Trophoblast cell (in vitro differentiated cells and primary cell): ENCODE results near the gene DPYD.

Experiments
- DNase-seq, 2 donors: peaks; one replicate each; pipeline ENCODE4 v3.0.0-alpha.2; 2016
- H2AFZ ChIP-seq: 2 replicates; pipeline ENCODE4 v1.6.1; 2013; ENCODE audit warnings: low read length, moderate library complexity, mild to moderate bottlenecking; ENCODE audit not compliant: insufficient read depth, poor library complexity
- H2AK5ac ChIP-seq: 2 replicates; pipeline ENCODE4 v1.6.1; 2013; ENCODE audit warnings: mild to moderate bottlenecking, low read length
- H2BK120ac ChIP-seq: 2 replicates; pipeline ENCODE4 v1.6.1; 2013; ENCODE audit warnings: low read length, mild to moderate bottlenecking, moderate library complexity; ENCODE audit not compliant: insufficient read depth, poor library complexity
- H2BK12ac ChIP-seq: 2 replicates; pipeline ENCODE4 v1.6.1; 2013; ENCODE audit warnings: mild to moderate bottlenecking, low read length, moderate library complexity
- H2BK5ac ChIP-seq: 2 replicates; pipeline ENCODE4 v1.6.1; 2013; ENCODE audit warnings: low read length, low read depth, moderate library complexity, mild to moderate bottlenecking; ENCODE audit not compliant: poor library complexity
- H3K14ac ChIP-seq: 2 replicates; pipeline ENCODE4 v1.6.1; 2013; ENCODE audit warnings: mild to moderate bottlenecking, low read length
- H3K18ac ChIP-seq: 2 replicates; pipeline ENCODE4 v1.6.1; 2013; ENCODE audit warnings: mild to moderate bottlenecking, low read length
- H3K23ac ChIP-seq: 2 replicates; pipeline ENCODE4 v1.6.1; 2013; ENCODE audit warnings: low read length
- H3K27ac ChIP-seq: 2 replicates; pipeline ENCODE4 v1.5.1; 2013; ENCODE audit warnings: low read depth, mild to moderate bottlenecking, inconsistent platforms, low read length, moderate library complexity
- H3K27me3 ChIP-seq: 2 replicates; pipeline ENCODE4 v1.6.1; 2013; ENCODE audit warnings: inconsistent platforms, mild to moderate bottlenecking, low read length, moderate library complexity; ENCODE audit not compliant: insufficient read depth
- H3K36me3 ChIP-seq, 2 experiments: 1 replicate in 1 of 2; 2 replicates in 1 of 2; pipeline ENCODE4 v1.6.1; 2013; ENCODE audit warnings: low read length in 2 of 2, mild to moderate bottlenecking in 2 of 2, moderate library complexity in 1 of 2; ENCODE audit not compliant: insufficient read depth in 2 of 2, control insufficient read depth in 1 of 2
- H3K4ac ChIP-seq: 2 replicates; pipeline ENCODE4 v1.6.1; 2013; ENCODE audit warnings: low read depth, mild to moderate bottlenecking, low read length, moderate library complexity
- H3K4me1 ChIP-seq, 2 experiments: 1 replicate in 1 of 2; 2 replicates in 1 of 2; pipeline ENCODE4 v1.6.1; 2013; ENCODE audit warnings: low read length in 2 of 2, mild to moderate bottlenecking in 2 of 2, moderate library complexity in 1 of 2; ENCODE audit not compliant: insufficient read depth in 2 of 2, control insufficient read depth in 1 of 2
- H3K4me2 ChIP-seq: 2 replicates; pipeline ENCODE4 v1.6.1; 2013; ENCODE audit warnings: inconsistent platforms, mild to moderate bottlenecking, low read length, moderate library complexity
- H3K4me3 ChIP-seq: 2 replicates; pipeline ENCODE4 v1.5.1; 2013; ENCODE audit warnings: mild to moderate bottlenecking, low read depth, low read length, inconsistent platforms
- H3K79me1 ChIP-seq: one replicate; pipeline ENCODE4 v1.6.1; 2013; ENCODE audit warnings: low read length
- H3K79me2 ChIP-seq: 2 replicates; pipeline ENCODE4 v1.6.1; 2013; ENCODE audit warnings: low read length, mild to moderate bottlenecking; ENCODE audit not compliant: control insufficient read depth, insufficient read depth, poor library complexity
- H3K9ac ChIP-seq: 2 replicates; pipeline ENCODE4 v1.6.1; 2013; ENCODE audit warnings: mild to moderate bottlenecking, low read length
- H3K9me3 ChIP-seq: 2 replicates; pipeline ENCODE4 v1.6.1; 2013; ENCODE audit warnings: low read depth, mild to moderate bottlenecking, control low read depth, inconsistent platforms, low read length; ENCODE audit not compliant: insufficient read depth
- H4K12ac ChIP-seq: 2 replicates; pipeline ENCODE4 v1.6.1; 2013; ENCODE audit warnings: low read depth, mild to moderate bottlenecking, low read length, moderate library complexity
- H4K8ac ChIP-seq: 2 replicates; pipeline ENCODE4 v1.6.1; 2013; ENCODE audit warnings: low read depth, mild to moderate bottlenecking, low read length, moderate library complexity
- H4K91ac ChIP-seq: one replicate; pipeline ENCODE4 v1.6.1; 2013; ENCODE audit warnings: low read depth, mild to moderate bottlenecking, low read length, moderate library complexity
- WGBS: extraction: QIAGEN DNeasy Blood & Tissue Kit; methylation state at CpG from one replicate; pipeline ENCODE4 v1.1.7; 2013; ENCODE audit warnings: missing lambda C conversion rate; ENCODE audit not compliant: insufficient read length, insufficient coverage; ENCODE audit errors: extremely low coverage; 5-methylcytosine and 5-hydroxymethylcytosine counted together

DPYD gene

GRCh38 chr1:97170300-97170699 is 750.5 kb downstream of the DPYD start:
- Histone ChIP-seq H4K8ac (no peak overlapping the region), H2BK120ac (no peak overlapping the region), H3K4ac (no peak overlapping the region), H3K9me3 (no peaks in the 10 kb centered on the region), H3K18ac (no peak overlapping the region), H3K4me3 (no peak overlapping the region), H3K36me3 (no peaks in the 10 kb centered on the region), H2BK5ac (no peak overlapping the region), H3K23ac (no peak overlapping the region), H4K12ac (no peak overlapping the region), H3K27me3 (no peaks in the 10 kb centered on the region), H3K9ac (no peak overlapping the region), H4K91ac (no peak overlapping the region), H3K27ac (no peak overlapping the region), H2BK12ac (no peak overlapping the region), H3K4me1 (no peaks in the 10 kb centered on the region), H3K4me2 (no peak overlapping the region), H2AK5ac (no peak overlapping the region), H3K14ac (no peak overlapping the region), H3K79me2 (no peaks in the 10 kb centered on the region), H3K79me1 (no peaks in the 10 kb centered on the region), H2AFZ (no peak overlapping the region)
- no peak for DNase-seq
- WGBS: no CpG with 5 or more reads among the region's 2 CpGs

GRCh38 chr1:97168056-97168455 is 752.8 kb downstream of the DPYD start:
- Histone ChIP-seq H3K18ac (no peak overlapping the region), H4K8ac (no peak overlapping the region), H3K14ac (no peak overlapping the region), H3K27me3 (no peaks in the 10 kb centered on the region), H3K79me2 (no peaks in the 10 kb centered on the region), H3K4me2 (no peak overlapping the region), H3K27ac (no peak overlapping the region), H3K9ac (no peak overlapping the region), H2BK12ac (no peak overlapping the region), H3K4ac (no peak overlapping the region), H4K91ac (no peak overlapping the region), H3K9me3 (no peaks in the 10 kb centered on the region), H2AFZ (no peak overlapping the region), H2BK120ac (no peak overlapping the region), H3K36me3 (no peaks in the 10 kb centered on the region), H3K4me3 (no peak overlapping the region), H3K4me1 (no peaks in the 10 kb centered on the region), H3K23ac (no peak overlapping the region), H3K79me1 (no peaks in the 10 kb centered on the region), H4K12ac (no peak overlapping the region), H2AK5ac (no peak overlapping the region), H2BK5ac (no peak overlapping the region)
- no peak for DNase-seq
- no CpG with 5 or more reads among the region's 1 CpG for WGBS

- no peak overlapping the region for H3K4me2 ChIP-seq
- WGBS: no CpG with 5 or more reads among the region's 2 CpGs
These were observed 753.6 kb downstream of the DPYD start for GRCh38 chr1:97167246-97167645.

GRCh38 chr1:97166626-97167025 is 754.2 kb downstream of the DPYD start:
- DNase-seq: no peak
- Histone ChIP-seq H3K18ac (no peak overlapping the region), H3K14ac (no peak overlapping the region), H2BK120ac (no peak overlapping the region), H4K12ac (no peak overlapping the region), H3K4ac (no peak overlapping the region), H2AK5ac (no peak overlapping the region), H3K79me1 (no peaks in the 10 kb centered on the region), H3K27me3 (no peaks in the 10 kb centered on the region), H4K8ac (no peak overlapping the region), H3K23ac (no peak overlapping the region), H2BK5ac (no peak overlapping the region), H4K91ac (no peak overlapping the region), H2BK12ac (no peak overlapping the region), H3K4me3 (no peak overlapping the region), H3K9ac (no peak overlapping the region), H3K4me1 (no peaks in the 10 kb centered on the region), H3K79me2 (no peaks in the 10 kb centered on the region), H3K4me2 (no peak overlapping the region), H3K9me3 (no peaks in the 10 kb centered on the region), H2AFZ (no peak overlapping the region), H3K36me3 (no peaks in the 10 kb centered on the region), H3K27ac (no peak overlapping the region)
- no CpG with 5 or more reads among the region's 1 CpG for WGBS

More at GRCh38 chr1:97167246-97167645, 753.6 kb downstream of the DPYD start:
- Histone ChIP-seq H3K4me1 (no peaks in the 10 kb centered on the region), H2BK120ac (no peak overlapping the region), H3K79me1 (no peaks in the 10 kb centered on the region), H3K23ac (no peak overlapping the region), H2AK5ac (no peak overlapping the region), H3K27me3 (no peaks in the 10 kb centered on the region), H3K18ac (no peak overlapping the region), H2AFZ (no peak overlapping the region), H3K14ac (no peak overlapping the region), H3K79me2 (no peaks in the 10 kb centered on the region), H3K27ac (no peak overlapping the region), H3K9me3 (no peaks in the 10 kb centered on the region), H3K9ac (no peak overlapping the region), H4K8ac (no peak overlapping the region), H4K12ac (no peak overlapping the region), H3K4me3 (no peak overlapping the region), H4K91ac (no peak overlapping the region), H2BK5ac (no peak overlapping the region), H3K4ac (no peak overlapping the region), H2BK12ac (no peak overlapping the region), H3K36me3 (no peaks in the 10 kb centered on the region)
- no peak for DNase-seq
